HFFc6 (cell line): ENCODE measurements around the gene PCDHGB1. TPM values are rescaled to one million over a fixed set of nuclear protein-coding genes. Genes with fewer than 3 reads are reported as not detected.

Source experiments
- DNase-seq: peaks from one replicate; pipeline ENCODE4 v3.0.0-alpha.2; 2018
- H3K27ac Mint-ChIP-seq: 2 replicates; pipeline ENCODE4 v1.8.0; 2020; ENCODE audit warnings: mild to moderate bottlenecking, mixed read lengths
- H3K27me3 Mint-ChIP-seq: 2 replicates; pipeline ENCODE4 v1.8.0; 2021; ENCODE audit warnings: mild to moderate bottlenecking, moderate library complexity, mixed read lengths; ENCODE audit not compliant: insufficient read depth
- H3K36me3 Mint-ChIP-seq: 2 replicates; pipeline ENCODE4 v1.8.0; 2021; ENCODE audit warnings: low read depth, mixed read lengths
- H3K4me1 Mint-ChIP-seq: 2 replicates; pipeline ENCODE4 v1.8.0; 2020; ENCODE audit warnings: low read depth, mixed read lengths
- H3K4me3 Mint-ChIP-seq: 2 replicates; pipeline ENCODE4 v1.8.0; 2020; ENCODE audit warnings: mild to moderate bottlenecking, moderate library complexity, mixed read lengths
- H3K9me3 Mint-ChIP-seq: 2 replicates; pipeline ENCODE4 v1.8.0; 2020; ENCODE audit warnings: mild to moderate bottlenecking, mixed read lengths
- CTCF ChIP-seq: fragments of 200-600 bp; sonication (generic); IDR thresholded peaks from 2 replicates; pipeline ENCODE4 v1.5.0; 2021; ENCODE audit warnings: antibody characterized with exemption, mild to moderate bottlenecking
- total RNA-seq, 6 experiments: library from RNA; stranded (reverse); fragmentation: NEBNext Ultra II Directional; extraction: Animal tissue kit (Norgen Biotek cat#: 25700); gene quantifications; 2 replicates in 1 of 6; 3 replicates in 5 of 6; pipeline ENCODE4 v1.2.3, GENCODE V29; 2021

PCDHGB1 gene
- total RNA-seq, 6 experiments from 2014 or later, result 2.6 to 4.5 (median 3.4) TPM

- Mint-ChIP-seq H3K27me3 (peaks cover 3% of the 10 kb centered on the region), H3K4me1 (peaks cover 8% of the 10 kb centered on the region), H3K36me3 (peaks cover 55% of the 10 kb centered on the region), H3K4me3 (peak overlapping the region; percentile 65; the same call in 1 of the 2 replicates), H3K27ac (no peak overlapping the region), H3K9me3 (peaks cover 66% of the 10 kb centered on the region)
- TF ChIP-seq CTCF, result no peak
- DNase-seq, result no peak
These were observed 49.8 kb downstream of the PCDHGB1 start for GRCh38 chr5:141399555-141400258.

Other genes starting within 250 kb of the PCDHGB1 start
- under 1 TPM; 0.20 to 0.36 (median 0.30) TPM for gene PCDHB3, start 249.6 kb upstream of the PCDHGB1 start, total RNA-seq
- gene PCDHB4, start 228.3 kb upstream of the PCDHGB1 start, total RNA-seq, result under 1 TPM; 0.24 to 0.80 (median 0.51) TPM
- gene PCDHB5, start 214.9 kb upstream of the PCDHGB1 start, total RNA-seq, result under 1 TPM; 0.08 to 0.43 (median 0.23) TPM
- under 1 TPM; 0.14 to 0.94 (median 0.70) TPM for gene PCDHB6, start 200.0 kb upstream of the PCDHGB1 start, total RNA-seq
- under 1 TPM; 0.38 to 0.97 (median 0.46) TPM for gene PCDHB7, start 177.5 kb upstream of the PCDHGB1 start, total RNA-seq
- gene PCDHB8, start 172.3 kb upstream of the PCDHGB1 start, total RNA-seq, result 1 to 10 TPM in 4 of 6 experiments, under 1 TPM in 2; 0.88 to 2.9 (median 2.1) TPM
- 1 to 10 TPM; 1.7 to 4.0 (median 3.5) TPM for gene PCDHB16, start 167.7 kb upstream of the PCDHGB1 start, total RNA-seq
- 1 to 10 TPM; 1.0 to 2.5 (median 1.6) TPM for gene PCDHB9, start 162.9 kb upstream of the PCDHGB1 start, total RNA-seq
- gene PCDHB10, start 157.7 kb upstream of the PCDHGB1 start, total RNA-seq, result 1 to 10 TPM in 4 of 6 experiments, under 1 TPM in 2; 0.78 to 1.3 (median 1.1) TPM
- under 1 TPM; 0.33 to 0.54 (median 0.47) TPM for gene PCDHB11, start 150.5 kb upstream of the PCDHGB1 start, total RNA-seq
- under 1 TPM; 0.51 to 0.83 (median 0.63) TPM for gene PCDHB12, start 141.4 kb upstream of the PCDHGB1 start, total RNA-seq
- 1 to 10 TPM; 3.0 to 4.5 (median 3.8) TPM for gene PCDHB13, start 136.2 kb upstream of the PCDHGB1 start, total RNA-seq
- gene PCDHB14, start 126.8 kb upstream of the PCDHGB1 start, total RNA-seq, result 1 to 10 TPM; 1.8 to 3.5 (median 2.7) TPM
- 1 to 10 TPM in 3 of 6 experiments, under 1 TPM in 3; 0.45 to 1.4 (median 0.99) TPM for gene PCDHB15, start 104.7 kb upstream of the PCDHGB1 start, total RNA-seq
- gene SLC25A2, start 46.0 kb upstream of the PCDHGB1 start, total RNA-seq, result under 1 TPM in 1 of 6 experiments, not detected in 5; 0.17 TPM
- gene TAF7, start 29.3 kb upstream of the PCDHGB1 start, total RNA-seq, result 10 to 100 TPM; 72.7 to 98.9 (median 74.8) TPM
- gene PCDHGA1, start 19.6 kb upstream of the PCDHGB1 start, total RNA-seq, result 1 to 10 TPM in 4 of 6 experiments, under 1 TPM in 2; 0.91 to 1.6 (median 1.2) TPM
- 1 to 10 TPM; 1.3 to 3.7 (median 1.5) TPM for gene PCDHGA2, start 11.3 kb upstream of the PCDHGB1 start, total RNA-seq
- 10 to 100 TPM in 1 of 6 experiments, 1 to 10 TPM in 5; 1.9 to 10.2 (median 2.7) TPM for gene PCDHGA3, start 6.3 kb upstream of the PCDHGB1 start, total RNA-seq
- gene PCDHGA4, start 4.9 kb downstream of the PCDHGB1 start, total RNA-seq, result 1 to 10 TPM; 3.6 to 6.3 (median 5.2) TPM
- gene PCDHGB2, start 9.9 kb downstream of the PCDHGB1 start, total RNA-seq, result 10 to 100 TPM in 1 of 6 experiments, 1 to 10 TPM in 5; 4.4 to 10.3 (median 5.5) TPM
- gene PCDHGA5, start 14.1 kb downstream of the PCDHGB1 start, total RNA-seq, result 1 to 10 TPM in 3 of 6 experiments, under 1 TPM in 3; 0.74 to 1.8 (median 1.0) TPM
- 1 to 10 TPM; 3.9 to 4.5 (median 4.3) TPM for gene PCDHGB3, start 20.1 kb downstream of the PCDHGB1 start, total RNA-seq
- 1 to 10 TPM; 1.8 to 2.8 (median 2.8) TPM for gene PCDHGA6, start 23.8 kb downstream of the PCDHGB1 start, total RNA-seq
- gene PCDHGA7, start 32.6 kb downstream of the PCDHGB1 start, total RNA-seq, result 10 to 100 TPM in 4 of 6 experiments, 1 to 10 TPM in 2; 2.4 to 12.5 (median 11.6) TPM
- gene PCDHGB4, start 37.6 kb downstream of the PCDHGB1 start, total RNA-seq, result 10 to 100 TPM in 4 of 6 experiments, 1 to 10 TPM in 2; 2.4 to 19.6 (median 16.6) TPM
- 1 to 10 TPM in 1 of 6 experiments, under 1 TPM in 5; 0.52 to 1.0 (median 0.90) TPM for gene PCDHGA8, start 42.5 kb downstream of the PCDHGB1 start, total RNA-seq
- gene PCDHGB5, start 47.8 kb downstream of the PCDHGB1 start, total RNA-seq, result 10 to 100 TPM in 2 of 6 experiments, 1 to 10 TPM in 4; 8.8 to 14.6 (median 9.6) TPM
- gene PCDHGA9, start 52.7 kb downstream of the PCDHGB1 start, total RNA-seq, result 1 to 10 TPM in 2 of 6 experiments, under 1 TPM in 4; 0.69 to 1.6 (median 0.88) TPM
- gene PCDHGB6, start 57.9 kb downstream of the PCDHGB1 start, total RNA-seq, result 1 to 10 TPM in 4 of 6 experiments, under 1 TPM in 2; 0.79 to 1.4 (median 1.1) TPM
- gene PCDHGA10, start 62.9 kb downstream of the PCDHGB1 start, total RNA-seq, result 1 to 10 TPM in 1 of 6 experiments, under 1 TPM in 5; 0.61 to 1.3 (median 0.78) TPM
- 10 to 100 TPM in 2 of 6 experiments, 1 to 10 TPM in 4; 5.8 to 21.7 (median 6.8) TPM for gene PCDHGB7, start 67.6 kb downstream of the PCDHGB1 start, total RNA-seq
- gene PCDHGA11, start 71.0 kb downstream of the PCDHGB1 start, total RNA-seq, result 10 to 100 TPM in 3 of 6 experiments, 1 to 10 TPM in 3; 2.3 to 11.4 (median 9.8) TPM
- 10 to 100 TPM in 4 of 6 experiments, 1 to 10 TPM in 2; 8.8 to 21.0 (median 18.9) TPM for gene PCDHGA12, start 80.4 kb downstream of the PCDHGB1 start, total RNA-seq
- 100 to 1,000 TPM; 126 to 150 (median 132) TPM for gene PCDHGC3, start 125.9 kb downstream of the PCDHGB1 start, total RNA-seq
- gene PCDHGC4, start 134.9 kb downstream of the PCDHGB1 start, total RNA-seq, result 1 to 10 TPM in 1 of 6 experiments, under 1 TPM in 5; 0.34 to 1.4 (median 0.62) TPM
- gene PCDHGC5, start 139.0 kb downstream of the PCDHGB1 start, total RNA-seq, result 1 to 10 TPM; 2.3 to 5.7 (median 2.7) TPM